HepG2 (cell line): Measurements from ENCODE around the gene ARL5B. TPM values are rescaled to one million over a fixed set of nuclear protein-coding genes. Genes with fewer than 3 reads are reported as not detected.
A peak's percentile ranks its signal among the peaks of the same experiment; 100 is the strongest.
"Not testable (repeated sequence)": the region's sequence is repeated elsewhere in the genome, so short reads cannot be mapped to it uniquely, and the experiment has no call there.

Experiments
- ATAC-seq: fragments of 200-7000 bp; cut with Tn5 transposase; 3 replicates; pipeline ENCODE4 v1.9.1; 2020; ENCODE audit warnings: mild to moderate bottlenecking, moderate library complexity
- BruUV-seq: library from RNA; stranded (reverse); fragments of 400-500 nt; replicated peaks from 2 replicates; lab custom pipeline; 2021; lab: Mats Ljungman, UMichigan
- CTCF ChIA-PET: fragments of 300-600 bp; formaldehyde crosslinking; extraction: SDS; loops from one replicate; lab custom pipeline; 2021; ENCODE audit warnings: low total read pairs, inconsistent platforms, low intra/inter-chr PET ratio; lab: Yijun Ruan, JAX
- POLR2A ChIA-PET: fragments of 350-600 bp; sonication (Branson Sonifier 250); formaldehyde crosslinking; loops from one replicate; lab custom pipeline; 2020; ENCODE audit warnings: antibody characterized with exemption, inconsistent platforms; lab: Yijun Ruan, JAX
- DNase-seq: peaks from one replicate; pipeline ENCODE4 v3.0.0-alpha.2; 2015; ENCODE audit warnings: low spot score
- FAIRE-seq: peaks from 3 replicates; lab custom pipeline; 2011; peaks lifted over from hg19 to GRCh38; lab: Jason Lieb, UNC
- H2AFZ ChIP-seq: one replicate; pipeline ENCODE4 v1.6.1; 2011; ENCODE audit warnings: low read length, inconsistent platforms
- H3K27ac ChIP-seq: fragments of 300-600 bp; 3 replicates; pipeline ENCODE4 v1.8.0; 2011; ENCODE audit warnings: mixed run types, mild to moderate bottlenecking, mixed read lengths, low read length, inconsistent platforms; ENCODE audit not compliant: insufficient read depth; ENCODE audit errors: extremely low read length
- H3K27me3 ChIP-seq, 2 experiments: fragments of 200-600 bp in 1 of 2; 2 replicates in 1 of 2; 3 replicates in 1 of 2; pipeline versions ENCODE4 v1.6.0 to v1.8.0; 2011; ENCODE audit warnings: low read length in 2 of 2, mild to moderate bottlenecking in 2 of 2, moderate library complexity in 2 of 2, inconsistent platforms in 1 of 2; ENCODE audit not compliant: insufficient read depth in 2 of 2, control insufficient read depth in 1 of 2
- H3K36me3 ChIP-seq, 2 experiments: fragments of 200-600 bp in 1 of 2; replicated peaks in 1 of 2; 2 replicates in 1 of 2; 3 replicates in 1 of 2; pipeline versions ENCODE4 v1.5.1 to v1.8.0; 2011; ENCODE audit warnings: low read length in 2 of 2, inconsistent platforms in 1 of 2; ENCODE audit not compliant: insufficient read depth in 2 of 2, control insufficient read depth in 1 of 2
- H3K4me1 ChIP-seq: 2 replicates; pipeline ENCODE4 v1.5.1; 2012; ENCODE audit warnings: low read length, inconsistent platforms; ENCODE audit not compliant: insufficient read depth
- H3K4me2 ChIP-seq: 2 replicates; pipeline ENCODE4 v1.6.0; 2011; ENCODE audit warnings: low read depth, low read length, inconsistent platforms
- H3K4me3 ChIP-seq, 3 experiments: fragments of 200-600 bp in 1 of 3; sonication (generic), shearing (Covaris generic) in 1 of 3; replicated peaks in 1 of 3; 2 replicates each; pipeline ENCODE4 v1.5.1; 2011 to 2016; ENCODE audit warnings: low read length in 3 of 3, inconsistent platforms in 2 of 3, low read depth in 2 of 3, mild to moderate bottlenecking in 2 of 3, control low read depth in 1 of 3, mixed read lengths in 1 of 3; ENCODE audit not compliant: insufficient read depth in 1 of 3
- H3K79me2 ChIP-seq: one replicate; pipeline ENCODE4 v1.6.1; 2011; ENCODE audit warnings: low read length, inconsistent platforms; ENCODE audit not compliant: insufficient read depth
- H3K9ac ChIP-seq: 2 replicates; pipeline ENCODE4 v1.6.0; 2011; ENCODE audit warnings: mild to moderate bottlenecking, low read depth, low read length, inconsistent platforms; ENCODE audit not compliant: insufficient read depth
- H3K9me3 ChIP-seq: 2 replicates; pipeline ENCODE4 v1.5.1; 2012; ENCODE audit warnings: mild to moderate bottlenecking, low read length
- H4K20me1 ChIP-seq: 2 replicates; pipeline ENCODE4 v1.6.0; 2011; ENCODE audit warnings: inconsistent platforms, mild to moderate bottlenecking, low read length, moderate library complexity; ENCODE audit not compliant: insufficient read depth
- CREB1 ChIP-seq, 2 experiments: fragments of 450-650 bp in 1 of 2; IDR thresholded peaks; 2 replicates each; pipeline ENCODE4 v1.6.1; 2016 to 2017; ENCODE audit warnings: control low read depth in 1 of 2, mild to moderate bottlenecking in 1 of 2, missing compliant biosample characterization in 1 of 2, missing genetic modification characterization in 1 of 2
- CREM ChIP-seq, 2 experiments: sonication (generic) in 1 of 2; formaldehyde crosslinking in 1 of 2; IDR thresholded peaks; 2 replicates each; pipeline versions ENCODE4 v1.4.0 to v1.6.1; 2016 to 2020; ENCODE audit warnings: antibody characterized with exemption in 1 of 2, mild to moderate bottlenecking in 1 of 2, missing genetic modification reagents in 1 of 2
- DPF2 ChIP-seq: sonication (generic); formaldehyde crosslinking; IDR thresholded peaks from 2 replicates; pipeline ENCODE4 v1.4.0; 2020; ENCODE audit warnings: mild to moderate bottlenecking, low read depth, missing genetic modification reagents, borderline replicate concordance
- FOXA3 ChIP-seq: IDR thresholded peaks from 2 replicates; pipeline ENCODE4 v1.6.1; 2016; ENCODE audit warnings: missing genetic modification reagents, missing compliant biosample characterization
- FOXK1 ChIP-seq: sonication (generic); formaldehyde crosslinking; IDR thresholded peaks from 2 replicates; pipeline ENCODE4 v1.4.0; 2020; ENCODE audit warnings: low read depth, missing genetic modification reagents, borderline replicate concordance
- HMG20A ChIP-seq: IDR thresholded peaks from 2 replicates; pipeline ENCODE4 v1.6.1; 2016; ENCODE audit warnings: borderline replicate concordance
- KDM6A ChIP-seq: IDR thresholded peaks from 2 replicates; pipeline ENCODE4 v1.6.1; 2016; ENCODE audit warnings: low read depth
- MEF2D ChIP-seq: sonication (generic); formaldehyde crosslinking; IDR thresholded peaks from 2 replicates; pipeline ENCODE4 v1.5.1; 2020; ENCODE audit warnings: mild to moderate bottlenecking, missing genetic modification reagents
- MIER3 ChIP-seq: IDR thresholded peaks from 2 replicates; pipeline ENCODE4 v1.6.1; 2016; ENCODE audit warnings: missing compliant biosample characterization, borderline replicate concordance
- NCOA2 ChIP-seq: sonication (generic); formaldehyde crosslinking; IDR thresholded peaks from 2 replicates; pipeline ENCODE4 v1.8.0; 2022; ENCODE audit warnings: inconsistent platforms
- NR2F6 ChIP-seq, 2 experiments: IDR thresholded peaks; 2 replicates each; pipeline ENCODE4 v1.6.1; 2016; ENCODE audit warnings: antibody characterized with exemption in 1 of 2, mild to moderate bottlenecking in 1 of 2
- PHF5A ChIP-seq: IDR thresholded peaks from one replicate; pipeline ENCODE4 v1.6.1; 2018; ENCODE audit warnings: low read depth, missing genetic modification reagents; ENCODE audit not compliant: unreplicated experiment
- RARA ChIP-seq: IDR thresholded peaks from 2 replicates; pipeline ENCODE4 v1.6.1; 2016; ENCODE audit warnings: missing genetic modification reagents, missing compliant biosample characterization
- RXRB ChIP-seq: IDR thresholded peaks from 2 replicates; pipeline ENCODE4 v1.6.1; 2016; ENCODE audit warnings: borderline replicate concordance, missing genetic modification reagents, missing compliant biosample characterization
- SOX5 ChIP-seq: IDR thresholded peaks from 2 replicates; pipeline ENCODE4 v1.6.1; 2016; ENCODE audit warnings: borderline replicate concordance
- SP5 ChIP-seq: IDR thresholded peaks from 2 replicates; pipeline ENCODE4 v1.6.1; 2016; ENCODE audit warnings: low read depth, borderline replicate concordance
- WGBS: methylation state at CpG from one replicate; pipeline ENCODE4 v1.1.6; 2017; ENCODE audit warnings: low lambda C conversion rate; 5-methylcytosine and 5-hydroxymethylcytosine counted together
- in situ Hi-C: cut with HindIII; loops from 2 replicates; pipeline ENCODE4 v1.10.0; 2017; ENCODE audit warnings: low pct_unique_long_range_greater_than_20kb; ENCODE audit not compliant: extremely low pct_ligation_motif_present
- intact Hi-C: fragments of 100-400 bp; cut with micrococcal nuclease; formaldehyde crosslinking; loops from one replicate; pipeline ENCODE4 v1.10.0; 2022; ENCODE audit not compliant: unreplicated experiment
- polyA plus RNA-seq, 8 experiments: library from polyadenylated mRNA; depleted of rRNA in 3 of 8; stranded (reverse) in 7 of 8; unstranded in 1 of 8; fragments of >200 nt; fragmentation: Illumina TruSeq in 4 of 8; extraction: Trizol in 4 of 8; gene quantifications; 2 replicates each; pipeline versions ENCODE4 v1.2.1 to v1.2.3, GENCODE V29; 2011 to 2016; ENCODE audit warnings: low read depth in 4 of 8, missing spikeins in 1 of 8, mixed read lengths in 1 of 8; ENCODE audit not compliant: insufficient read depth in 1 of 8
- total RNA-seq, 5 experiments: library from RNA; depleted of rRNA; stranded (reverse); fragments of >200 nt; fragmentation: Illumina TruSeq; extraction: Trizol; gene quantifications; 2 replicates each; pipeline ENCODE4 v1.2.3, GENCODE V29; 2016; ENCODE audit warnings: low read depth in 1 of 5
- TF ChIP-seq, protein P1 (sequence below): sonication (generic); formaldehyde crosslinking; IDR thresholded peaks from 2 replicates; pipeline ENCODE4 v1.5.0; 2020; ENCODE audit warnings: missing genetic modification reagents
- TF ChIP-seq, protein P2 (sequence below): IDR thresholded peaks from 2 replicates; pipeline ENCODE4 v1.6.1; 2012; ENCODE audit warnings: low read depth, low read length, improper control_type of control experiment
- TF ChIP-seq, protein P3 (sequence below): IDR thresholded peaks from 2 replicates; pipeline ENCODE4 v1.6.1; 2016
- TF ChIP-seq, protein P4 (sequence below): IDR thresholded peaks from 2 replicates; pipeline ENCODE4 v1.6.1; 2016; ENCODE audit warnings: mild to moderate bottlenecking

ARL5B gene
- total and polyA plus RNA-seq, 2 of the 13 experiments (the other 11 are each of a cell fraction or from before 2014, with no cell fraction given) = 26.6 to 32.7 TPM

DNA sequence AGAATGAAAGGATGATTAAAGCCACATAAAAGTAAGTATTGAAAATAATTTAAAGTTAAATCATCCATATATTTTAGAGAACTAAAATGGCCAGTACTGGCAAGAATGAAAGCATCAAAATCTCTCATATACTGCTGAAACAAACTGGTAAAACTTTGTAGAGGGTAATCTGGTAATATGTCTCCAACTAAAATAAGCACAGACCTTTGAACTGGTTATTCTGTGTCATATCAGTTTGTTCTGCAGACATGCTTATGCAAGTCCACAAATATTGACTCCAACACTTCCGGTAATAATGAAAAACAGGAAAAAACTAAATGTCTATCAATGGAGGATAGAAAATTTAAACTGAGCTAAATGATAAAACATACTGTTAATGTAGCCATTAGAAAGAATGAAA, 21.8 kb upstream of the ARL5B start:
- H3K4me2 ChIP-seq = peak overlapping the region; percentile 29; the same call in 1 of the 2 replicates
- TF ChIP-seq, protein P1, sequence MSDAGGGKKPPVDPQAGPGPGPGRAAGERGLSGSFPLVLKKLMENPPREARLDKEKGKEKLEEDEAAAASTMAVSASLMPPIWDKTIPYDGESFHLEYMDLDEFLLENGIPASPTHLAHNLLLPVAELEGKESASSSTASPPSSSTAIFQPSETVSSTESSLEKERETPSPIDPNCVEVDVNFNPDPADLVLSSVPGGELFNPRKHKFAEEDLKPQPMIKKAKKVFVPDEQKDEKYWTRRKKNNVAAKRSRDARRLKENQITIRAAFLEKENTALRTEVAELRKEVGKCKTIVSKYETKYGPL (CRISPR knock-in tag) = peak; percentile 73; the same call in 1 of the 2 replicates
- TF ChIP-seq KDM6A = peak; percentile 80
- peak; percentile 57; the same call in 1 of the 2 replicates for TF ChIP-seq MIER3 (CRISPR knock-in tag)
- TF ChIP-seq CREM (IDR thresholded peaks at IDR 0.05) = peak; percentile 42; the same call in 1 of the 2 replicates
- not testable (repeated sequence) for TF ChIP-seq CREM (CRISPR knock-in tag; IDR thresholded peaks at IDR 0.05)
- peak; percentile 52; the same call in 1 of the 2 replicates for TF ChIP-seq NR2F6 (IDR thresholded peaks at IDR 0.05)
- TF ChIP-seq NR2F6 (CRISPR knock-in tag; IDR thresholded peaks at IDR 0.05) = peak; percentile 41; the same call in 1 of the 2 replicates
- peak; percentile 77 for TF ChIP-seq RARA
- TF ChIP-seq, protein P2, sequence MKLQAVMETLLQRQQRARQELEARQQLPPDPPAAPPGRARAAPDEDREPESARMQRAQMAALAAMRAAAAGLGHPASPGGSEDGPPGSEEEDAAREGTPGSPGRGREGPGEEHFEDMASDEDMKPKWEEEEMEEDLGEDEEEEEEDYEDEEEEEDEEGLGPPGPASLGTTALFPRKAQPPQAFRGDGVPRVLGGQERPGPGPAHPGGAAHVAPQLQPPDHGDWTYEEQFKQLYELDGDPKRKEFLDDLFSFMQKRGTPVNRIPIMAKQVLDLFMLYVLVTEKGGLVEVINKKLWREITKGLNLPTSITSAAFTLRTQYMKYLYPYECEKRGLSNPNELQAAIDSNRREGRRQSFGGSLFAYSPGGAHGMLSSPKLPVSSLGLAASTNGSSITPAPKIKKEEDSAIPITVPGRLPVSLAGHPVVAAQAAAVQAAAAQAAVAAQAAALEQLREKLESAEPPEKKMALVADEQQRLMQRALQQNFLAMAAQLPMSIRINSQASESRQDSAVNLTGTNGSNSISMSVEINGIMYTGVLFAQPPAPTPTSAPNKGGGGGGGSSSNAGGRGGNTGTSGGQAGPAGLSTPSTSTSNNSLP = peak; percentile 73
- TF ChIP-seq MEF2D = peak; percentile 88; the same call in 1 of the 2 replicates
- TF ChIP-seq DPF2 (CRISPR knock-in tag) = peak; percentile 71; the same call in 1 of the 2 replicates
- TF ChIP-seq CREB1 (IDR thresholded peaks at IDR 0.05) = 0 out of 2 replicates have a peak, but pooled peaks have one; percentile 17
- peak; percentile 54 for TF ChIP-seq CREB1 (CRISPR knock-in tag; IDR thresholded peaks at IDR 0.05)
- peak; percentile 79; the same call in 1 of the 2 replicates for TF ChIP-seq HMG20A (CRISPR knock-in tag)
- TF ChIP-seq FOXA3 = peak; percentile 94
- TF ChIP-seq SP5 (CRISPR knock-in tag) = 0 out of 2 replicates have a peak, but pooled peaks have one; percentile 23
- peak; percentile 76; the same call in 1 of the 2 replicates for TF ChIP-seq SOX5 (CRISPR knock-in tag)
- TF ChIP-seq NCOA2 (CRISPR knock-in tag) = peak; percentile 93
- TF ChIP-seq, protein P3, sequence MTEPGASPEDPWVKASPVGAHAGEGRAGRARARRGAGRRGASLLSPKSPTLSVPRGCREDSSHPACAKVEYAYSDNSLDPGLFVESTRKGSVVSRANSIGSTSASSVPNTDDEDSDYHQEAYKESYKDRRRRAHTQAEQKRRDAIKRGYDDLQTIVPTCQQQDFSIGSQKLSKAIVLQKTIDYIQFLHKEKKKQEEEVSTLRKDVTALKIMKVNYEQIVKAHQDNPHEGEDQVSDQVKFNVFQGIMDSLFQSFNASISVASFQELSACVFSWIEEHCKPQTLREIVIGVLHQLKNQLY (CRISPR knock-in tag) = 0 out of 2 replicates have a peak, but pooled peaks have one; percentile 25
- peak; percentile 65; the same call in 1 of the 2 replicates for TF ChIP-seq FOXK1 (CRISPR knock-in tag)
- TF ChIP-seq PHF5A (CRISPR knock-in tag) = peak; percentile 31
- TF ChIP-seq RXRB (CRISPR knock-in tag) = peak; percentile 89
- TF ChIP-seq, protein P4, sequence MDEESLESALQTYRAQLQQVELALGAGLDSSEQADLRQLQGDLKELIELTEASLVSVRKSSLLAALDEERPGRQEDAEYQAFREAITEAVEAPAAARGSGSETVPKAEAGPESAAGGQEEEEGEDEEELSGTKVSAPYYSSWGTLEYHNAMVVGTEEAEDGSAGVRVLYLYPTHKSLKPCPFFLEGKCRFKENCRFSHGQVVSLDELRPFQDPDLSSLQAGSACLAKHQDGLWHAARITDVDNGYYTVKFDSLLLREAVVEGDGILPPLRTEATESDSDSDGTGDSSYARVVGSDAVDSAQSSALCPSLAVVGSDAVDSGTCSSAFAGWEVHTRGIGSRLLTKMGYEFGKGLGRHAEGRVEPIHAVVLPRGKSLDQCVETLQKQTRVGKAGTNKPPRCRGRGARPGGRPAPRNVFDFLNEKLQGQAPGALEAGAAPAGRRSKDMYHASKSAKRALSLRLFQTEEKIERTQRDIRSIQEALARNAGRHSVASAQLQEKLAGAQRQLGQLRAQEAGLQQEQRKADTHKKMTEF (CRISPR knock-in tag) = peak; percentile 84

More for the DNA sequence above, 21.8 kb upstream of the ARL5B start:
- peak; percentile 42 for FAIRE-seq
- Histone ChIP-seq H3K9ac (peak overlapping the region; percentile 32), H3K27ac (peak overlapping the region; percentile 71), H3K4me1 (peaks cover 63% of the 10 kb centered on the region)
- H2AFZ ChIP-seq, BruUV-seq, H3K9me3 ChIP-seq, in situ Hi-C loops, H4K20me1 ChIP-seq, CTCF ChIA-PET, H3K36me3 ChIP-seq, H3K4me3 ChIP-seq, intact Hi-C loops, H3K27me3 ChIP-seq, H3K79me2 ChIP-seq: not testable (repeated sequence)
- WGBS = 0% methylated on average over 1 of the region's 1 CpG
- POLR2A ChIA-PET = interaction anchor here (1.0 to 2.4 kb wide), 6 partner anchors 10 to 25 kb away, joined by 3 to 21 read pairs (median 4); partner anchors contain the start of genes ARL5B and NSUN6
- peak; percentile 58 for DNase-seq
- peak; percentile 86 for ATAC-seq
